Effector memory CD8-positive, alpha-beta T cell (primary cell): Measurements from ENCODE around the gene CLVS2.

Source experiments
- ATAC-seq: fragments of 150-1000 bp; cut with Tn5 transposase; replicated peaks from 2 replicates; pipeline ENCODE4 v1.10.0; 2021; ENCODE audit warnings: mild to moderate bottlenecking, moderate library complexity
- DNase-seq, 3 experiments: peaks; one replicate each; pipeline ENCODE4 v3.0.0; 2021
- H3K27ac Mint-ChIP-seq, 2 donors: one replicate each; pipeline ENCODE4 v1.8.0; 2022; ENCODE audit warnings: mild to moderate bottlenecking in 2 of 2, mixed read lengths in 2 of 2, moderate library complexity in 2 of 2
- H3K27me3 Mint-ChIP-seq, 2 donors: one replicate each; pipeline ENCODE4 v1.8.0; 2022; ENCODE audit warnings: mixed read lengths in 2 of 2
- H3K36me3 Mint-ChIP-seq: one replicate; pipeline ENCODE4 v1.8.0; 2022; ENCODE audit warnings: mild to moderate bottlenecking, moderate library complexity, mixed read lengths; ENCODE audit not compliant: insufficient read depth
- H3K4me1 Mint-ChIP-seq, 2 donors: one replicate each; pipeline ENCODE4 v1.8.0; 2022; ENCODE audit warnings: low read depth in 2 of 2, mixed read lengths in 2 of 2
- H3K4me3 Mint-ChIP-seq, 2 donors: one replicate each; pipeline ENCODE4 v1.8.0; 2022; ENCODE audit warnings: mild to moderate bottlenecking in 2 of 2, mixed read lengths in 2 of 2, moderate library complexity in 2 of 2
- H3K9me3 Mint-ChIP-seq, 2 donors: one replicate each; pipeline ENCODE4 v1.8.0; 2022; ENCODE audit warnings: mixed read lengths in 2 of 2

Gene CLVS2

DNA sequence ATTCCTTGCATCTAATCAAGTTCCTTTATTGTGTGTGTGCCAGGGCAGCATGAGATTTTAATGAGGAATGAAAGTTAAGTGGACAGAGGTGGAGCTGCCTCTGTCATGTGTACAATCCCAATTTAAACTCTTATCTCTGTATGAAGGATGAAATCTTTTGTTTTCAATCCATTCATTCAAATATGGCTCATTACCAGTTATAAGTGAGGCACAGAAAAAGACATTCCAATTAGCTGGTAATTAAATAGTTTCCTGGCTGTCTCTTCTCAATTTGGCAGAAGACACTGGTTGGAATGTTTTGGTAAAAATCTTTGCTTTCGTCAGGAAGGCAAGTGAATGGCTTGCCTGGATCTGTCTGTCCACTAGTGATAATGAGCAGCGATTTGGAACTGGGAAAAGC is 46.4 kb downstream of the CLVS2 start:
- H3K4me3 Mint-ChIP-seq: no peak overlapping the region
- H3K27ac Mint-ChIP-seq: no peak overlapping the region
- H3K36me3 Mint-ChIP-seq: no peaks in the 10 kb centered on the region
- H3K27me3 Mint-ChIP-seq: no peaks in the 10 kb centered on the region
- H3K9me3 Mint-ChIP-seq: peaks cover 7 to 10% of the 10 kb centered on the region in 2 donors
- no peak for DNase-seq
- ATAC-seq: no peak
- no peaks in the 10 kb centered on the region for H3K4me1 Mint-ChIP-seq

DNA sequence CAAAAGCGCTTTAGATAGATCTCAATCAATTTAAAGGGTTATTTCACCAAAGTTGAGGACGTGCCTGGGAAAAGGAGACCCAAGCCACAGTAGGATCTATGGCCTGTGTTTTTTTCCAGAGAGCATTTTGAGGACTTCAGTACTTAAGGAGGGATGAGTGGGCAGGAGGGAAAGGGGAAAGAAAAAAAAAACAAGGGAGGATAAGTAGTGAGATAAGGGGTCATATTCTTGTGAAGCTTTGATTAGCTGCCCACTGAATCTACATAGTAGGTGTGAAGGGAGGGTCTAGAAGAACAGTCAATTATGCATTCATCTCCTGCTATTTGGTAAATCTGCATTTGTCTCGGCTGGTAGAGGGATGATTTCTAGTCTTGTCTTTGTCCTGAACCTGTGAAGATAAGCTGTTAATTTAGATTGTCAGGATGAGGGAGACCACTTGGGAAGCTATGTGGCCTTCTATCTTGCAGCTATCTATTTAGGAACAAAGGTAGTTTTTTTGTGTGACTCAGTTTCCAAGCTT is 48.4 kb downstream of the CLVS2 start:
- no peaks in the 10 kb centered on the region for H3K36me3 Mint-ChIP-seq
- H3K9me3 Mint-ChIP-seq: peaks cover 7 to 8% of the 10 kb centered on the region in 2 donors
- H3K27ac Mint-ChIP-seq: no peak overlapping the region
- no peaks in the 10 kb centered on the region for H3K4me1 Mint-ChIP-seq
- DNase-seq (no peak), ATAC-seq (no peak)
- no peaks in the 10 kb centered on the region for H3K27me3 Mint-ChIP-seq
- no peak overlapping the region for H3K4me3 Mint-ChIP-seq

DNA sequence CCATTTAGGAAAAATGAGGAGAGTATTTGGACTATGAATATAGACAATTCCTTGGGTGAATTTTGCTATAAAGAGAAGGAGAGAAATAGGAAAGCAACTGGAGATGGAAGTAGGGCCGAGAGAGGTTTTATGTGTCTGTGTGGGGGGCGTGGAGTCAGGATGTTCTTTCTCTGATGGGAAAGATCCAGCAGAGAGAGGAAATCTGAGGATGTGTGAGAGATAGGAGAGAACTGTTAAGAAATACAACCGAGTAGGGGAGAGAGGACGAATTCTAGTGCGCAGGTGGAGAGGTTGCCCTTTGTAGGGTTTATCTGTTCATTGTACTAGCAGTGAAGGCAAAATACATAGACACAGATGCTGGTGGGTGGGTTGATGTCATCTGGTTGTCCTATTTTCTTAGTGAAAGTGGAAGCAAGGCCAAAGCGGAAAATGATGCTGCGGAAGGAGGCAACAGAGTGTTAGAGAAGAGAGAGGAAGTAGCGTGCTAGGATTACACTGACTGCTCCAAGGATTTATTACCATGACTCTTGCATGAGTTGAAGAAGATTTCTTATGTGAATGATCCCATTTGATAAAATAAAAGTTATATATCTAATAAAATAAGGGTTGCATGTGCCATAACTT is 57.7 kb downstream of the CLVS2 start:
- Mint-ChIP-seq H3K36me3 (no peaks in the 10 kb centered on the region), H3K4me3 (no peak overlapping the region), H3K4me1 (no peaks in the 10 kb centered on the region), H3K9me3 (peaks cover under 1 to 7% of the 10 kb centered on the region in 2 donors), H3K27ac (no peak overlapping the region), H3K27me3 (no peaks in the 10 kb centered on the region)
- DNase-seq (no peak), ATAC-seq (no peak)

DNA sequence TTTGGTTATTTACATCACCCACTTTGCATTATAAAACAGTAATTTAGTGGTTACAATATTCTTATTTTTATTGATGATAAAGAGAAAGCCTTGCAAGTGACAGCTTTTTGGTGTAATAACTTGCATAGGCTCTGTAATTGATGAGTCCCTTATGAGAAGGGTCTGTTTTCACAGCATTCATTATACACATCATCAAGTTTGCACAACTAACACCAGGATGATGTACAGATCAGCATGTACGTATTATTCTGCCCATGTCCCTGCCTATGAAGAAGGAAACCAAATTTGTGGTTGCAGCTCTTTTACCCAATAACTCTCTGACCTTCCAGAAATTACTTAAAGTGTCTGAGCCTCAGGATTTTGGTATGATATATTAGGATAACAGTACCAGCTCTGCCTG is 59.2 kb downstream of the CLVS2 start:
- Mint-ChIP-seq H3K9me3 (peaks cover 7 to 9% of the 10 kb centered on the region in 2 donors), H3K36me3 (no peaks in the 10 kb centered on the region), H3K4me3 (no peak overlapping the region), H3K27ac (no peak overlapping the region), H3K4me1 (no peaks in the 10 kb centered on the region), H3K27me3 (no peaks in the 10 kb centered on the region)
- no peak for ATAC-seq
- no peak for DNase-seq

DNA sequence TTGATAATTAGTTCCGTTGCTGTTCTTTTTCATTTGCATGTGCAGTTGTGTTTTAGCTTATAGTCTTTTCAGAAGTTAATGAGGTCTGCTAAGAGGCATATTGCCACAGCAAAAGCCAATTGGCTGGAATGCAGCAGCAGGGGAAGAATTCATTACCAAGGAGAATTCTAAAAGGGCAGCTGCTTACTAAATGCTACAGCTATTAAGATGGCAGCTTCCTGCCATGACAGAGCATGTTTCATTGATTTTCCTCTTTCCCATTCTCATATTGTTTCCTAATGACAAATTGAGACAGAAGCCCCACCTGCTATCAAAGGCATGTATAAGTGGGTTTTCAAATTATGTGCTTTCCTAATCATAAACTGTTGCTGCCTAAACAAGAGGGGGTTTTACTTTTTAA is 66.6 kb downstream of the CLVS2 start:
- no peak overlapping the region for H3K4me3 Mint-ChIP-seq
- peaks cover under 1 to 9% of the 10 kb centered on the region in 2 donors for H3K9me3 Mint-ChIP-seq
- no peaks in the 10 kb centered on the region for H3K27me3 Mint-ChIP-seq
- no peaks in the 10 kb centered on the region for H3K36me3 Mint-ChIP-seq
- DNase-seq (no peak), ATAC-seq (no peak)
- no peak overlapping the region for H3K27ac Mint-ChIP-seq
- no peaks in the 10 kb centered on the region for H3K4me1 Mint-ChIP-seq

DNA sequence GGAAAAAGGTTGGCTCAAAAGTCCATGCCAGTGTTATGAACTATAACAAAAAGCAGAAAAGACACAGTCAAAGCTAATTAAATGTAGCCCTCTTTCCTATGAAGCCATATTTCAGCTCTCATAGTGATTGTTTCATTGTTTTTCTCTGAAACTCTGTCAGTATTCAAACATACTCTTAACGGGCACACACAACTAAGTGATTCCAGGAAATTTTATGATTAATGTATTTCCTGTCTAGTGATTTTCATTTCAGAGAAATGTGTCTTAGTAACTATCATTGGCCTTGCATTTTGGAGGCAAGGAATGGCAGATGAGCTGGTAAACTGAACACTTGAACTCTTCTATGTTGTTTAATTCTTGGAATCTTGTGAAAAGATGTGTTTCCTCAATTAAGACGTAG is 68.0 kb downstream of the CLVS2 start:
- DNase-seq (no peak), ATAC-seq (no peak)
- Mint-ChIP-seq H3K36me3 (no peaks in the 10 kb centered on the region), H3K4me1 (no peaks in the 10 kb centered on the region), H3K27ac (no peak overlapping the region), H3K9me3 (peaks cover 0 to 5% of the 10 kb centered on the region in 2 donors), H3K4me3 (no peak overlapping the region), H3K27me3 (no peaks in the 10 kb centered on the region)

DNA sequence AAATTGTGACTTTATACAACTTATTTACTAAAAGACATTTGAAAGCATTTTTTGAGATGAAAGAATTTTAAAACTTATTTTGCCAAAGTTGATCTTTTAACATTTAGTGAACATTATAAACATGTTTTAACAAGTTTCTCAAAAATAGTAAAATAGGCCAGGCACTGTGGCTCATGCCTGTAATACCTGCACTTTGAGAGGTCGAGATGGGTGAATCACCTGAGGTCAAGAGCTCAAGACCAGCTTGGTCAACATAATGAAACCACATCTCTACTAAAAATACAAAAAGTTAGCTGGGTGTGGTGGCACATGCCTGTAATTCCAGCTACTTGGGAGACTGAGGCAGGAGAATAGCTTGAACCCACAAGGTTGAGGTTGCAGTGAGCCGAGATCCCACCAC is 78.6 kb downstream of the CLVS2 start:
- Mint-ChIP-seq H3K36me3 (no peaks in the 10 kb centered on the region), H3K9me3 (peaks cover 0 to 4% of the 10 kb centered on the region in 2 donors), H3K27me3 (no peaks in the 10 kb centered on the region), H3K27ac (no peak overlapping the region), H3K4me1 (no peaks in the 10 kb centered on the region), H3K4me3 (no peak overlapping the region)
- ATAC-seq (no peak), DNase-seq (no peak)

DNA sequence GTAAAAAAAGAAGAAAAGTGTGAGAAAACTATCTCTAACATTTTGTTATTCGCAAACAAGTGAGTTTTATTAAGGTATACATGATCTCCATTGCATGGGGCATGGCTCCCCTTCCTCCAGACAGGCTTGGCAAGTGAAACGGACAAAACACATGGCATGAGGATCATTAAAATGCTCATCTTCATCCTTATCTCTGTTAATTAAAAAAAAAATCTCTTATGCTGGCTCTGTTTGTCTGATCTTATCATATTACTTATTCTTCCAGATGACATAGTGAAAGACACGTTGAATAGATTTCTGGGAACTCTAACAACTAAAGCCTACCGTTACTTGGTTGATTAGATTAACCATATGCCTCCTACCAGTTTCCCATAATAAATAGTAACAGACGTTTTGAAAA is 89.4 kb downstream of the CLVS2 start:
- no peak for ATAC-seq
- H3K27me3 Mint-ChIP-seq: no peaks in the 10 kb centered on the region
- peaks cover 6 to 8% of the 10 kb centered on the region in 2 donors for H3K9me3 Mint-ChIP-seq
- no peak overlapping the region for H3K27ac Mint-ChIP-seq
- H3K36me3 Mint-ChIP-seq: no peaks in the 10 kb centered on the region
- DNase-seq: no peak
- no peaks in the 10 kb centered on the region for H3K4me1 Mint-ChIP-seq
- H3K4me3 Mint-ChIP-seq: no peak overlapping the region

DNA sequence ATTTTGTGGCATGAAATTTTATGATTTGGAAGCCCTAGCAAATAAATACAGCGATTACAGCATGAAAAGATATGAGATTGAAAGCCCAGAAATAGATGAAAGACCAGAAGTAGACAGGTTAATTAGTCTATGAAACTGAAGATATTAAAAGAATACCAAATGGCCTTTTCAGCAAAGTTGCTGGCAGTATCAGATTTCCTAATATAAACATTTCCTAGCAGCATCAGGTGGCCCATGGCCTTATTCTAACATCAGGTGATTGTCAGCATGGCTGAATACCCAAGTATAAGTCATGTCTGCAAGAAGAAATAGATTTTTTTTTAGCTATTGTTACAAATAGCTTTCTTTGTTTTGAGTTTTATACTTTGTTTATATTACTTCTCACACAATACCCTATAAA is 93.2 kb downstream of the CLVS2 start:
- H3K4me1 Mint-ChIP-seq: no peaks in the 10 kb centered on the region
- no peak overlapping the region for H3K4me3 Mint-ChIP-seq
- H3K9me3 Mint-ChIP-seq: peaks cover 0 to 9% of the 10 kb centered on the region in 2 donors
- H3K36me3 Mint-ChIP-seq: no peaks in the 10 kb centered on the region
- no peak for ATAC-seq
- no peaks in the 10 kb centered on the region for H3K27me3 Mint-ChIP-seq
- no peak overlapping the region for H3K27ac Mint-ChIP-seq
- DNase-seq: no peak

DNA sequence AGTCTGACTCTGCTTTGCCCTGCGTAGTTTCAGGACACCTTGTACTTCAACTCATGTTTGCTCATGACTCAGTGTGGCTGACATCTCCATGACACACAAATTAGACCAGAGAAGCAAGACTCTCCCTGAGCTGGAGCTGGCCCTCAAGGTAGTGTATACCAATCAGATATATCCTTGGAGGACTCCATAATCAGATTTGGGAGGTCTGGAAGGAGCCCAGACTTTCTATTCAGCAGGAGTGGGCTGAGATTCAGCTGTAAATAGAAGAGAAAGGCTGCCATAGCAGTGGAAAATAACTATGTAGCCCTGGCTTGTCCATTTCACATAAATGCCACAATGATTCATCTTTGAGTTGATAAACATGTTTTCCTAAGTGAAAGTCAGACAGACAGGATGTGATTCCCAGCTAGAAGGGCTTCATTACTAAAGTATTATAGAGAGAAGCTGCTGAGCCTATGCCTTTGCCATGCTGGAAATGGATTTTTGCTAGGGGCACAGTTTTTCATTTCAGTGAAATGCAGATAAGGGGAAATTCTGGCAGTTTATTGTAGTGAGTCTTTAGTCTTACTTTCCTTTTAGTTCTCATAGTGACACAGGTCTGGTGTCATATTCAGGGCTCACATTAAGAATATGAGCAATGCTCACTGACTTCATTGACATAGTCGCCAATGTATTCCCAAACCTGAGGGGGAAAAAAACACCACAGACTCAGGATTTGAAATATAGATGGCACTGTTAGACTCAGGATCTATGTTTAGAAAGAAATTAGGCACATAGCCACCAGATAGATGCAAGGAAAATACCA is 95.3 kb downstream of the CLVS2 start:
- Mint-ChIP-seq H3K27me3 (no peaks in the 10 kb centered on the region), H3K9me3 (peaks cover 0 to 16% of the 10 kb centered on the region in 2 donors), H3K4me3 (no peak overlapping the region), H3K4me1 (no peaks in the 10 kb centered on the region), H3K27ac (no peak overlapping the region), H3K36me3 (no peaks in the 10 kb centered on the region)
- DNase-seq (no peak), ATAC-seq (no peak)

DNA sequence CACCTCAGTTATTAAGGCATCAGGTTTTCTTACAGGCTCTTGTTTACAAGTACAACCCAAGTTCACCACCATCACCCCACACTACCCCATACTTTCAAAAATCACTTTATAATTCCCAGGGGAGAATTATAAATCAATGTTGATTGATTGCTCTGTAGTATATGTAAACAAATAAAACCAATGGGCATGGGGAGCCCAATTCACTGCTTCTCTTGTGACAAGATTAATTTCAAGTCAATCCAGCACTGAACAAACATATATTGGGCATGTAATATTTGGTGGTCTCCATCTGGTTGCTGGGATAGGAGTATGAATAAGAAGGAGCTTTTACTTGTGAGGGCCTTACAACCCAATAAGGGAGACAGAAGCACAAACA is 95.8 kb downstream of the CLVS2 start:
- Mint-ChIP-seq H3K4me3 (no peak overlapping the region), H3K36me3 (no peaks in the 10 kb centered on the region), H3K4me1 (no peaks in the 10 kb centered on the region), H3K9me3 (peaks cover 0 to 16% of the 10 kb centered on the region in 2 donors), H3K27me3 (no peaks in the 10 kb centered on the region), H3K27ac (no peak overlapping the region)
- no peak for DNase-seq
- ATAC-seq: no peak

DNA sequence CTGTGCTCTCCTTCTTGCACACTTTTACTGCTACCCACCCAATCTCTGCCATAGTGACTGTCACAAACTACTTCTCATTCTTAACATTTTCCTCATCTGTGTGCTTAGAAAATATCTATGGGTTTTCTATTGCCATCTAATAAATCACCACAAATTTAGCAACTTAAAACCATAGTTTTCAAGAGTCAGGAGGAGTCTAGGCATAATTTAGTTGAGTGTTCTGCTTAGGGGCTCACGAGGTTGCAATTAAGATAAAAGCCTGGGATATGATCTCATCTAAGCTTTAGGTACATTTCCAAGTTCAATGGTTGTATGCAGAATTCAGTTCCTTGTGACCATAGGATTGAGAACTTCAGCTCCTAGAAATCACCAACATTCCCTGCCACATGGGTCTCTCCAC is 98.8 kb downstream of the CLVS2 start:
- Mint-ChIP-seq H3K36me3 (no peaks in the 10 kb centered on the region), H3K4me3 (no peak overlapping the region), H3K27me3 (no peaks in the 10 kb centered on the region), H3K9me3 (peaks cover 0 to 19% of the 10 kb centered on the region in 2 donors), H3K27ac (no peak overlapping the region), H3K4me1 (no peaks in the 10 kb centered on the region)
- no peak for DNase-seq
- no peak for ATAC-seq

DNA sequence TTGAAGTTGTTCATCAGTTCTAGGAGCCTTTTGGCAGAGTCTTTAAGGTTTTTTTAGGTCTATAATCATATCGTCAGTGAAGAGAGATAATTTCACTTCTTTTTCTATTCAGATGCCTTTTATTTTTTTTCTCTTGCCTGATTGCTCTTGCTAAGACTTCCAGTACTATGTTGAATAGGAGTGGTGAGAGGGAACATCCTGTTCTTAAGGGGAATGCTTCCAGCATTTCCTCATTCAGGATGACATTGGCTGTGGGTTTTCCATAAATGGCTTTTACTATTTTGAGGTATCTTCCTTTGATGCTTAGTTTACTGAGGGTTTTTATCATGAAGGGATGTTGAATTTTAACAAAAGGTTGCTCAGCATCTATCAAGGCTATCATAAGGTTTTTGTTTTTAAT is 109.5 kb downstream of the CLVS2 start:
- no peak overlapping the region for H3K4me3 Mint-ChIP-seq
- H3K36me3 Mint-ChIP-seq: no peaks in the 10 kb centered on the region
- no peak overlapping the region for H3K27ac Mint-ChIP-seq
- no peak for ATAC-seq
- no peak for DNase-seq
- peaks cover 2 to 19% of the 10 kb centered on the region in 2 donors for H3K9me3 Mint-ChIP-seq
- H3K27me3 Mint-ChIP-seq: no peaks in the 10 kb centered on the region
- no peaks in the 10 kb centered on the region for H3K4me1 Mint-ChIP-seq

DNA sequence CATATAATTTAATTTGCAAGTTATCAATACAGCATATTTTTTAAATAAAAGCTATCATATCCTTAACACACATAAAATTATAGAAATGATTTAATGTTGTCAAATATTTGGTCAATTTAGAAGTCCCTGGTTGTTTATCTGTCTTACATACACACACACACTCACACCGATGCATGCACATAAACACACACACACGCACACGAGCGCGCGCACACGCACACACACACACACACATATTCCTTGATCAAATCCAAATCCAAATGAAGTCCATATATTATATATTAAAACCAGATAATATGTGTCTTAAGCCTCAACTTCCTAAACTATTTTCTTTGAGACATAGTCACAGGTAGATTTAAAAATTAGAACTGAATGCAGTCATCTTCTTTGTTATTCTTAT is 120.3 kb downstream of the CLVS2 start:
- Mint-ChIP-seq H3K4me1 (no peaks in the 10 kb centered on the region), H3K27ac (no peak overlapping the region), H3K27me3 (no peaks in the 10 kb centered on the region), H3K4me3 (no peak overlapping the region), H3K9me3 (peaks cover 2 to 8% of the 10 kb centered on the region in 2 donors), H3K36me3 (no peaks in the 10 kb centered on the region)
- no peak for ATAC-seq
- DNase-seq: no peak
